NAMALWA (cell line): ENCODE measurements around the gene LDLRAD4.

Experiments
- DNase-seq: peaks from one replicate; pipeline ENCODE4 v3.0.0-alpha.2; 2015; ENCODE audit warnings: low spot score

The LDLRAD4 gene

DNA sequence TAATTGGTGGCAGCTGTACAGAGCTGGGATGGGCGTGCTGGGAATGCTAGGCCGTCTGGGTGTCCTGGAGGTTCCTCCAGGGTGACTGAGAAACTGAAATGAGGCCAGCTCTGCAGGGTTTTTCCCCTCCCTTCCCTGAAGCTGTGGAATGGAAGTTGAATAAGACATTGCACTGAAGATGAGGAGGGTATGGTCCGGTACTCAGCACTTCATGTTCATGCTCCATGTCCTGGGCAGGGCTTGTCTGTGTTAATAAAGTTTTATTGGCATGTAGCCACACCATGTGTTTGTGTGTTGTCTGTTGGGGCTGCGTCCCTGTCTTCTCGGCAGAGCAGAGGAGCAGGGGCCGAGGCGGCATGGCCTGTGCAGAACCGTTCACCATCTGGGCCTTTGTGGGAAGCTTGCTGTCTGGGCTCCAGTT, 154.0 kb downstream of the LDLRAD4 start:
- no peak for DNase-seq

DNA sequence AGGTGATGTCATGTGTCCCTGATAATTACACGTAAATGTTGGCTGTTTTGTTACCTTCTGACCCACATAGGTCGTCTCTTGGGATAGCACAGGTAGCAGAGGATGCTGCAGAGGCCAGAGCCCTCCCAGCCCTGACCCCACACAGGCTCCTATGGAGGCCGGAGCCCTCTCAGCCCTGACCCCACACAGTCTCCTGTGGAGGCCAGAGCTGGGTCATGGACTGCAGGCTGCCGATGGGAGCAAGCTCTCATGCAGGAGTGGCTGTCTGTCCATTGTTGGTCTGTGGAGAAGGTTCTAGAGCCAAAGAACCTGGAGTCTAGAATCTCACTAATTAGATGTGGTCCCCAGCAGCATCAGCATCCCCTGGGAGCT, 155.5 kb downstream of the LDLRAD4 start:
- no peak for DNase-seq

DNA sequence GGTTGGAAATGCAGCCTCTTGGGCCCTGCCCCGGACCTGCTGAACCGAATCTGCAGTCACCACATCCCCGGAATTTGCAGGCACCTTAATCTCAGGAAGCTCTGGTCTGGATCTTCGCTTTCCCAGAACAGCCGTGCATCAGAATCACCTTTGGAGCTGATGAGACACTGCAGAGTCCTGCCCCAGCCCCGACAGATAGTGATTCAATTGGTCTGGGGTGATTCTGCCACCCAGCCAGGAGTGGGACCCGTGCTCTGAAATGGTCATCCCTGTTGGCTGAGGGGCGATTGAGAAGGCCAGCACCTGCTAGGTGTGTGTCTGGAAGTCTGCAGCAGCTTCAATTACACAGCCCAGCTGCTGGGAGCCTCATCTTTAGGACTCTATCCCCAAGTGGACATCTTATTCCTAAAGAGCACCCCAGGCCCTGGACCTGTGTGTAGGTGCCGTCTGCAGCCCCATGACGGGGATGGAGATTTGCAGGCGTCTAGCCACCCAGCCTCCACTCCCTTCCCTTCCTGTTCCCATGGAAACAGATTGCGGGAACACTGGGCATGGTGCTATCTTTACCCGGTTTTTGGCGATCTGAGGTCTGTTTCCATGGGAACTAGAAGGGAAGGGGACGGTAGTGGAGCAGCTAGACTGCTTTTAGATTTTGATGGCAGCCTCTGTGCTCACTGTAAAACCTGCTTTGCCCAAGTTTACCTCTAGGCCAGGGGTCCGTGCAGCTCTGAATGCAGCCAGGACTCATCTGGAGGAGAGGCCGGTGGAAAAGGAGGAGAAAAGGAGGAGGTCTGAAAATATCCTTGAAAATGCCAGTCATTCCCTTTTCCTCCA, 156.1 kb downstream of the LDLRAD4 start:
- no peak for DNase-seq

DNA sequence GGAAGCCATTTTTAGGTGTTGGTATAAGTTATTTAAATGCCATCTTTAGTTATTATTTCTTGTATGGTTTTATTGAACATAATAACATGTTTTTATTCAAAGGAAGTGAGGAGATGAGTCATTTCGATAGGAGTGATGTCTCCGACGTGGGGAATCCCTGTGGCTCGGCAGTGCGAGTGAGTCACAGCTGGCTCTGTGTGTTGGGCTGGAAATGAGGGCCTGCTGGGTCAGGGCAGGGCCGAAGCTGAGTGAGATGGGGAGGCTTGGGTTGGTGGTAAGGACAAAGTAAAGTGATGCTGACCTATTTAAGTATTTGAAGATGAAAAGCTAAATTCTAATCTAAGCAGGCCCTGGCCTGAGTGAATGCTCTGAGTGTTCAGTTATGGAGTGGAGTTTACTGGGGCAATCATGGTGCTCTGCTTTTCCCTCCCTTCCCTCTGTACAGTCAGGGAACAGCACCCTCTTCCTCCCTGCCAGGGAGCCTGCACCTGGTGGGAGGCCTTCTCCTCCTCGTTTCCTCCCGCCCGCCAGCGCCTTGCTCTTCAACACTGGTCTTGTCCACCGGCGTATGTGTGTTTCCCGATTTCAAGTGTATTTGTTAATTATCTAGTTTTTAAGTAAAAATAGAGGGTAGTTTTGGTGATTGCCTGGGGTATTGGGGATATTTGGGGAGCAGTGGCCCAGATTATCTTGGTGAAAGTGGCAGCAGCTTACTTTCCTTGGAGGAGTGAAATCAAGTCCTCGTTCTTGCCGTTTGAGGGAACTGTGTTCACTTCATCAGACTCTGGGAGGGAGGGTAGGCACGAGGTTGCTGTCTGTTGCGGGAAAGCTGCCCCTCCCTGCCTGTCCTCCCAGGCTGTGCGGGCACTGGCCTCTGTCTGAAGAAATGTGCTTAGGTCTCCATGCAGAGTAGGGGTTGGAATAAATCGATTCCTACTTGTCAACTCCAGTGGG, 157.0 kb downstream of the LDLRAD4 start:
- DNase-seq: no peak

GRCh38 chr18:13376298-13376840, 157.8 kb downstream of the LDLRAD4 start:
- DNase-seq: no peak

- no peak for DNase-seq
These were observed 158.3 kb downstream of the LDLRAD4 start for GRCh38 chr18:13376841-13377351.

GRCh38 chr18:13377496-13377895, 158.9 kb downstream of the LDLRAD4 start:
- DNase-seq: no peak

- no peak for DNase-seq
These were observed 159.6 kb downstream of the LDLRAD4 start for GRCh38 chr18:13378150-13378549.

GRCh38 chr18:13379062-13379865, 160.7 kb downstream of the LDLRAD4 start:
- DNase-seq: no peak

DNA sequence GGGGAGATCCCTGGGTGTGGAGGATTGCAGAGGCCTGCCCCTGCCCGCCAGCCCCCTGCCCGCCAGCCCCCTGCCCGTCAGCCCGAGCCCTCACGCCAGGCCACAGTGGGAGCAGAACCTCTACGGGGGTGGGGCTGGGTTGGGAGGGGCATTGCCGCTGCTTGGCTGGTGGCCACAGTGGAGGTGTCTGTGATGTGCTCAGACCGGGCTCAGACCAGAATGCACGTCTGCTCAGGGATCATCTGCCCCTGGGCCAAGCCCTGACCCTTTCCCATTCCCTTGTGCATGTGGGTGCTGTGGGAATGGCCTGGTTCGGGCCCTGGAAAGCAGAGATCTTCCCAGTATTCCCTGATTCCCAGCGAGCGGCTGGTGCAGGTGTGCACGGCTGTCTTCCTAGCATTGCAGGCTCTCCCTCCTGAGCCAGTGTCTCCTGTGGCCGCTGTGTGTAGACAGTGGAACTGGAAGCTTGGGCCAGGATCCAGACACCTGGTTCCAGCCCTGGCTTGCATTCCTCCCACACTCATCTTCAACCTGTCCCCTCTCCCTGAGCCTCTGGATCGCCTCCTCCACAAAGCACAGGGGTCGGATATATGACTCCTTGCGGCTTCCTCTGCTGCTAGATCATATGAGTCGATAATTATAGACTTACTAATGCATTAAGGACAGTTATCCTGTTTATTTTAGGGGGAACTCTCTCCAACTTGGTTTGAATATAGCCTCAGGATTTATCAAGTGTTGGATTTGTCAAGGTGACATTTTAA, 161.6 kb downstream of the LDLRAD4 start:
- no peak for DNase-seq

- DNase-seq: no peak
These were observed 162.1 kb downstream of the LDLRAD4 start for GRCh38 chr18:13380691-13381070.

DNA sequence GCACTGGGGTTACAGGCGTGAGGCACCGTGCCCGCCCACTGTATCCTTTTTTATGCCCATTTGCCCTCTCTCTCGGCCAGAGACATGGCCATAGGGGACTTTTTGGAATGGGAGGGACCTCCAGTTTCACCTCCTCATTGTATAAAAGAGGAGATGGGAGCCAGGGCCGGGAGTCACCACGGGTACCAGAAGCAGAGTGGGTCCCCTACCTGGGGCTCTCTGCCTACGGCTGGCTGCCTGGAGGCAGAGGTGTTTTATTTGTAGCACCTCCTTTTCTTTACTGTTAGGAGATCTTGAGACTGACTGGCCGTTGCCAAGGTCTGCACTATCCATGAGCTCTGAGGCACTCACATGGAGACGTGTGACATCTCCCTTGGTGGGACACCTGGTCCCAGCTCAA, 162.8 kb downstream of the LDLRAD4 start:
- DNase-seq: no peak

- no peak for DNase-seq
These were observed 163.4 kb downstream of the LDLRAD4 start for GRCh38 chr18:13381944-13382365.

GRCh38 chr18:13382366-13382953, 163.9 kb downstream of the LDLRAD4 start:
- peak; percentile 10 for DNase-seq

DNA sequence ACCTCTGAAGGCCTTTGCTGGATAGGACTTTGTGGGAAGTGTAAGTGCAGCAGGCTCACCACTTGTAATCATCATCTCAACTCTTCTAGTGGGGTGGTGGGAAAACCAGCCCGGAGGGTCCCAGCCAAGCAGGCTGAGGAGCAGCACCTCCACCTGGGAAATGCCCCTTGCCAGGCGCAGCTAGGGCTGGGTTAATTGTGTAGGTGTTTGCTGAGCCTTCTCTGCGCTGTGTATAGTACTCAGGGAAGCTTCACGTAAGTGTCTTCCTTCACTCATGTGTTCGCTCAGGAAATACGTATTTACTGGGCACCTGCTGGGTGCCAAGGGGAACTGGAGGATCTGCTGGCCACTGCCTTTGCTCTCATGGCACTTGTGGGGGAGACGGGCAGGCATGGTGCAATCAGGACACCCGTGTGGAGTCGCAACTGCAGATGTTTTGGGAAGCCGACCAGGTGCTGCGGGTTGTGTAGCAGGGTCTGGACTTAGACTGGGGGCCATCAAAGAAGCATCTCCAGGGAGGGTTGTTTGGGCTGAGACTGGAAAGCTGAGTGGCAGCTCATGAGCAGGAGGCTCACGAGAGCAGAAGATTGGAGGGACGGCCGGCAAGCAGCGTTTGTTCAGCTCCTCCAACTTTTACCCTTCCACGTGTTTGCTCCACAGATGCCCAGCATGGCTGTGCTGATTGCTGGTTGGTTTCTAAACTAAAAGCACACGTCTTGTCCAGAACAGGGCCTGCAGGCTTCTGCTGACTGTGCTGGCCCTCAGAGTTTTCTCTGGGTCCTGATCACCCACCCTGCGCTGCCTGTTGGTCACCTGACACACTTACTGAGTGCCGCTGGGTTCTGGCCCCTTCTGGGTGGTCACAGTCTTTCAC, 164.6 kb downstream of the LDLRAD4 start:
- no peak for DNase-seq

DNA sequence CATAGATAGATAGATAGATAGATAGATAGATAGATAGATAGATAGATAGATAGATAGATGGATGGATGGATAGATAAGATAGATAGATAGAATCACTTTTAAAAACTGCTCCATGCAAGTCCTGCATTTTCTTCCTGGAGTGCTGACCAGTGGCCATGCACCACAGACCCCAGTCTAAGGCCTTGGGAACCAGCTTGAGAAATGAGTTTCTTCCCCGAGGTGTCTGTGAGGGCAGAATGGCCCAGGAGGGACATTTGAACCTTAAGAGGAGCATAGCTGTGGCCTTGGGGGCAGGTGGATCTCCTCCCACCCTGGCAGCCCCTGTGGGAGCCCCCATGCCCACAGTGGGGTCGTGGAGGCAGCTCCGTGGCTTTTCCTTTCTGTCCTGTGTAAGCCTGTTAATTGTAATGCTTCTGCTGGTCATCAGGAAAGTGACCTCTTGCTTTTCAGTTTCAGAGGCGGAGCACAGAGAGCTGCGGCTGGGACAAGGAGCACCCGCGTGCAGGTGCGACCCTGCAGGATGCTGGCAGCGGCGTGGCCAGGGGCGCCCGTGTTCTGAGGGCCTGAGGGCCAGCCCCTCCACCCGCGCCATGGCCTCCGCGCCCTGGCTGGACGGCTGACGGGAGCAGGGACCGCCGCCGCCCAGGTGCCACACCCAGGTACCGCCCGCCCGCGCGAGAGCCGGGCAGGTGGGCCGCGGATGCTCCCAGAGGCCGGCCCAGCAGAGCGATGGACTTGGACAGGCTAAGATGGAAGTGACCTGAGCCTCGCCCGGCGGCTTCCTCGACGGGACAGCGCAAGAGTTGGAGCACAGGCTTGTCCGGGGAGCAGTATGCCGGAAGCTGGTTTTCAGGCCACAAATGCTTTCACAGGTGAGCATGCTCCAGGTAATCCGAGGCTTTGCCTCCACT, 168.6 kb downstream of the LDLRAD4 start:
- DNase-seq: no peak

GRCh38 chr18:13387855-13388548, 169.4 kb downstream of the LDLRAD4 start:
- DNase-seq: no peak
